NCI-H524 treated with DMSO at 0.1 percent for 48 hours (cell line): Measurements from ENCODE around the gene CDC6.

Source experiments
- DNase-seq: peaks from one replicate; lab custom pipeline; 2025; lab: John Stamatoyannopoulos, UW

The CDC6 gene

DNA sequence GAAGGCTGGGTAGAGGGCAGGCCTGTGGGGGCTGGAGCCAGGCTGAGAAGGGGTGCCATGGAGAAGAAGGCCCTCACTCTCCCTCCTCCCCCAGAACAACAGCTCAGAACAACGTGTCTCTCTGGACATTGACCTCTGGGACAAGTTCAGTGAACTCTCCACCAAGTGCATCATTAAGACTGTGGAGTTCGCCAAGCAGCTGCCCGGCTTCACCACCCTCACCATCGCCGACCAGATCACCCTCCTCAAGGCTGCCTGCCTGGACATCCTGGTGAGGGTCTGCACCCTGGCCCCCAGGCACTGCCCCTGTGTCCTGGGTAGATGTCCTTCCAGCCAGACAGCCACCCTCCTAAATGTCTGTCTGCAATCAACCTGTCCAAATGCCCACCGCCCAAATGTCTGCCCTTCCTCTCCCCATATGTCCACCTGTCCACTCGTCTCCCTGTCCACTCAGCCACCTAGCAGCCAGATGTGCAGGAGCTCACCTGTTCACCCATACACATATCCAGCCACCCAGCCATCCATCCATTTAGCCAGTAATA is 64.6 kb downstream of the CDC6 start:
- DNase-seq = no peak

DNA sequence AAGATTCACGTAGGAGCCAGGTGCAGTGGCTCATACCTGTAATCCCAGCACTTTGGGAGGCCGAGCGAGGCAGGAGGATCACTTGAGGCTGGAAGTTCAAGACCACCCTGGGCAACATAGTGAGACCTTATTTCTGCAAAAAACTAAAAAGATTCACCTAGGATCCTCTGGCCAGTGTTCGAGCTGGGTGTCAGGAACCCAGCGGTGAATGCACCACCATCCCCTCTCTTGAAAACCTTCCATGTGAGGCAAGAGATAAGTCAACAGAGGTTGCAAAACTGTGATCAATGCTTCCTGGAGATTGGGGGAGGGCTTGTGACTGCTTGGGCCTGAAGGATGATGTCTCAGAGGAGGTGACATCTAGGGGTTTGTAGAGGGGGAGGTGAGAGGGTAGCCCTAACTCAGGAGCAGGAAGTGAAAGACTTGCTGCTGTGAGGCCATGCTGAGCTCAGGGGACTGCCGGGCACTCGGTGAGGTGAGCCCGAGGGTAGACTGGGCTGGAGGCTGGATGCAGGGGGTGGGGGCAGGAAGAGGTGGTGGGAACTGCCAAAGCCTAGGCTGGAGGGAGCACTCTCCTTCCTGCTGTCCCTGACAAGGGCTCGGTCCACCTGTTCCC is 65.2 kb downstream of the CDC6 start:
- no peak for DNase-seq
